ENCODE results near the gene SLC11A2.

DNA sequence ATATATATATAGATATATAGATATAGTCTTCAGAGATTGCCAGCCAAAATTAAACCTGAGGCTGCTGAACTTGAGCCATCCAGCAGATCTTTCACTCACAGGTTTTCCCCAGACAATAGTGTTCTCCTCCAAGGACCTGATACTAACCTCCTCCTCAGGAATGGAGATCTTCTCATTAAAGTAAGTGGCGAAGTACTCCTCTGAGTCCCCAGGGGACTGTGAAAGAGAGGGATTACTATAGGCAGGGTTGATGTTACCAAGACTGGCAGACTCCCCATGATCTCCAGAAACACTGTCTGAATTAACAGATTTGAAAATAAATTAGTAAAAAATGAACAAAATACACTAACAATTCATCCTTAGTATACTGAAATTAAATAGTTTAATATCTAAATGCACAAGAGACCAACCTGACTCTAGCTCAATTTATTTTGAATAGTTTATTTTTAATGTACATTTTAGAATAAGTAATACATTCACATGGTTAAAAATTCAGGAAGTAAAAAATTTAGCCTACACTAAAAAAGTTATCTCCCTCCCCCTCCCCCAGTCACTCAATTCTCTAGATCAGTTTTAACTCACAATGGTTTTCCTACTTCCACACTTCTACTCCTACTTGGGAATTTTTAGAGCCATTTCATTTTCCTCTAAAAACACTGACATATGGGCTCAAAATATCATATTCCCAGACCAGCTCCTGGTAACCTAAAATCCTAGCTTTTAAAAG is 17.7 kb downstream of the SLC11A2 start:
- TF ChIP-seq, protein P1, sequence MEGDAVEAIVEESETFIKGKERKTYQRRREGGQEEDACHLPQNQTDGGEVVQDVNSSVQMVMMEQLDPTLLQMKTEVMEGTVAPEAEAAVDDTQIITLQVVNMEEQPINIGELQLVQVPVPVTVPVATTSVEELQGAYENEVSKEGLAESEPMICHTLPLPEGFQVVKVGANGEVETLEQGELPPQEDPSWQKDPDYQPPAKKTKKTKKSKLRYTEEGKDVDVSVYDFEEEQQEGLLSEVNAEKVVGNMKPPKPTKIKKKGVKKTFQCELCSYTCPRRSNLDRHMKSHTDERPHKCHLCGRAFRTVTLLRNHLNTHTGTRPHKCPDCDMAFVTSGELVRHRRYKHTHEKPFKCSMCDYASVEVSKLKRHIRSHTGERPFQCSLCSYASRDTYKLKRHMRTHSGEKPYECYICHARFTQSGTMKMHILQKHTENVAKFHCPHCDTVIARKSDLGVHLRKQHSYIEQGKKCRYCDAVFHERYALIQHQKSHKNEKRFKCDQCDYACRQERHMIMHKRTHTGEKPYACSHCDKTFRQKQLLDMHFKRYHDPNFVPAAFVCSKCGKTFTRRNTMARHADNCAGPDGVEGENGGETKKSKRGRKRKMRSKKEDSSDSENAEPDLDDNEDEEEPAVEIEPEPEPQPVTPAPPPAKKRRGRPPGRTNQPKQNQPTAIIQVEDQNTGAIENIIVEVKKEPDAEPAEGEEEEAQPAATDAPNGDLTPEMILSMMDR (IDR thresholded peaks at IDR 0.05; ENCODE audit: poor library complexity) = no peak
- TF ChIP-seq EZH2phosphoT487 (IDR thresholded peaks at IDR 0.05; ENCODE audit: low read depth, severe bottlenecking, unreplicated experiment) (no peak), EZH2 (IDR thresholded peaks at IDR 0.05; ENCODE audit: borderline replicate concordance) (no peak)
